GM12864 (cell line): ENCODE data around the gene FKBP10.
"Not testable (repeated sequence)": the region's sequence is repeated elsewhere in the genome, so short reads cannot be mapped to it uniquely, and the experiment has no call there.

Experiments used
- DNase-seq: peaks from one replicate; pipeline ENCODE4 v3.0.0-alpha.2; 2011; ENCODE audit warnings: low read depth
- H3K4me3 ChIP-seq: 2 replicates; pipeline ENCODE4 v1.5.1; 2011; ENCODE audit warnings: mild to moderate bottlenecking, low read depth, low read length, control low read depth
- CTCF ChIP-seq: IDR thresholded peaks from 2 replicates; pipeline ENCODE4 v1.5.1; 2011; ENCODE audit warnings: low read depth, mild to moderate bottlenecking, moderate library complexity, low read length, control low read depth, inconsistent platforms; ENCODE audit errors: missing control alignments

The FKBP10 gene

GRCh38 chr17:41775394-41776226 is 37.2 kb upstream of the FKBP10 start:
- no peak overlapping the region for H3K4me3 ChIP-seq
- no peak for DNase-seq
- TF ChIP-seq CTCF, result no peak

GRCh38 chr17:41776262-41776900 is 36.4 kb upstream of the FKBP10 start:
- H3K4me3 ChIP-seq, result not testable (repeated sequence)

GRCh38 chr17:41777157-41777573 is 35.6 kb upstream of the FKBP10 start:
- TF ChIP-seq CTCF, result no peak
- H3K4me3 ChIP-seq, result no peak overlapping the region
- DNase-seq, result no peak

More at GRCh38 chr17:41776262-41776900, 36.4 kb upstream of the FKBP10 start:
- not testable (repeated sequence) for DNase-seq

DNA sequence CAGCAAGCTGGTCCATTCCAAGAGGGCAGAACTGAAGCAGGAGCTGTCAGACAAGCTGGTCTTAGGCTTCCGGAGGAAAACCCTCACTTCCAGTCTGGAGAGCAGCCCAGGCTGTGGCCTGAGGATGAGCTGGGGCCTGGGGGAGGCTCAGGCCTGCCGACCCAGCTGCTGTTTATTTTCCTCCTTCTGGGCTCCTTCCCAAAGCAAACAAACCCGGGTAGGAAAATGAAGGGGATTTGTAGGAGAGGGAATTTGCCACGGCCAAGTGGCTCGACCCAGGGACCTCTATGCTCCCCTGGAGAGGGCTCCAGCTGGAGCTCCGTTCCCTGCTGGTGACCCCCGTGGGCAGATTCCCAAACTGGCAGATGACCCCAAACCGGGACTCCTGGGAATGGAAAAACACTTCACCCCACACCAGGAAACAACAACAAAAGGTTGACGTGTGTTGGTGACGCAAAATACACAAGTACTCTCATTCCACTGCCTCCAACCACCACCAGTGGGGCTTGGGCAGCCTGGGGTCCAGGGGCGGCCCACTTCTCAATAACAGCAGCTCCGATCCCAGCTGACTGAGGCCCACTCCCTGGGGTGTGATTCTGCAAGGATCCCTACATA is 35.1 kb upstream of the FKBP10 start:
- no peak for DNase-seq
- TF ChIP-seq CTCF, result no peak

GRCh38 chr17:41779954-41780353 is 32.9 kb upstream of the FKBP10 start:
- no peak for DNase-seq
- TF ChIP-seq CTCF, result no peak
- no peak overlapping the region for H3K4me3 ChIP-seq

More for the DNA sequence above, 35.1 kb upstream of the FKBP10 start:
- no peak overlapping the region for H3K4me3 ChIP-seq

- TF ChIP-seq CTCF, result no peak
- DNase-seq, result no peak
- no peak overlapping the region for H3K4me3 ChIP-seq
Observed at GRCh38 chr17:41781404-41782110, 31.2 kb upstream of the FKBP10 start.

GRCh38 chr17:41782142-41782541 is 30.7 kb upstream of the FKBP10 start:
- no peak for DNase-seq
- no peak for TF ChIP-seq CTCF
- H3K4me3 ChIP-seq, result no peak overlapping the region
